ENCODE results near the gene CNST. TPM values are rescaled to one million over a fixed set of nuclear protein-coding genes. Genes with fewer than 3 reads are reported as not detected.
A peak's percentile ranks its signal among the peaks of the same experiment; 100 is the strongest.

CNST gene
- total RNA-seq = 10 to 100 TPM in 3 of 6 donors, 1 to 10 TPM in 3; 7.1 to 12.9 (median 10.6) TPM
- 1 to 10 TPM; 3.6 to 7.3 TPM for polyA plus RNA-seq

GRCh38 chr1:246566128-246566812 lies at the start of gene CNST, which contains the start of gene TFB2M:
TSS of gene CNST (plus strand) at chr1:246566456. CDS start at chr1:246591563, 25,107 bp downstream.
TSS of gene TFB2M (minus strand) at chr1:246566261. CDS start at chr1:246566138, 123 bp downstream.
- intact Hi-C loops (cut with DNase I) = no loop called here
- ATAC-seq (peak; percentile 97 to 99 (median 97)), FAIRE-seq (peak; percentile 79)

GRCh38 chr1:246517391-246517790 lies 48.9 kb upstream of the CNST start:
- Histone ChIP-seq H3K36me3 (no peaks in the 10 kb centered on the region), H3K4me1 (no peaks in the 10 kb centered on the region), H3K27ac (no peak overlapping the region), H3K9me3 (no peaks in the 10 kb centered on the region), H3K27me3 (no peaks in the 10 kb centered on the region), H3K4me3 (no peak overlapping the region)
- no peak for DNase-seq
- 72 to 74% methylated on average over 7 of the region's 7 CpGs for WGBS, 2 donors
- ATAC-seq = no peak
- intact Hi-C loops (cut with DNase I) = no loop called here
- TF ChIP-seq CTCF (IDR thresholded peaks at IDR 0.05) = no peak
- FAIRE-seq = no peak

More at GRCh38 chr1:246566128-246566812, at the start of gene CNST, which contains the start of gene TFB2M:
- Histone ChIP-seq H3K27me3 (no peaks in the 10 kb centered on the region), H3K4me1 (peaks cover 0 to 22% (median 7%) of the 10 kb centered on the region in 3 donors), H3K4me3 (peak within 1 kb of the TSS; percentile 60 to 95 (median 88)), H3K36me3 (no peaks in the 10 kb centered on the region), H3K27ac (peak within 1 kb of the TSS; percentile 82 to 92 (median 89)), H3K9me3 (no peaks in the 10 kb centered on the region)
- peak; percentile 93 to 98 (median 98) for DNase-seq
- WGBS, 2 donors = 0% methylated on average over 44 to 62 of the region's 62 CpGs
- no peak for TF ChIP-seq CTCF (IDR thresholded peaks at IDR 0.05)

- H3K4me1 ChIP-seq = no peaks in the 10 kb centered on the region
- H3K9me3 ChIP-seq = no peaks in the 10 kb centered on the region
- no peaks in the 10 kb centered on the region for H3K36me3 ChIP-seq
- no peak overlapping the region for H3K27ac ChIP-seq
- no peak for TF ChIP-seq CTCF (IDR thresholded peaks at IDR 0.05)
- FAIRE-seq (no peak), DNase-seq (peak in 1 of 6 donors; percentile 53), ATAC-seq (no peak)
- no peak overlapping the region for H3K4me3 ChIP-seq
- no peaks in the 10 kb centered on the region for H3K27me3 ChIP-seq
- intact Hi-C loops (cut with DNase I) = no loop called here
- 78 to 80% methylated on average over 17 of the region's 17 CpGs for WGBS, 2 donors
These were observed 47.6 kb upstream of the CNST start for GRCh38 chr1:246518456-246519205.

GRCh38 chr1:246519514-246519913 lies 46.7 kb upstream of the CNST start:
- H3K36me3 ChIP-seq = no peaks in the 10 kb centered on the region
- no peak overlapping the region for H3K4me3 ChIP-seq
- H3K9me3 ChIP-seq = no peaks in the 10 kb centered on the region
- intact Hi-C loops (cut with DNase I) = no loop called here
- DNase-seq (peak in 1 of 6 donors; percentile 53), ATAC-seq (no peak), FAIRE-seq (no peak)
- TF ChIP-seq CTCF (IDR thresholded peaks at IDR 0.05) = no peak
- no peak overlapping the region for H3K27ac ChIP-seq
- no peaks in the 10 kb centered on the region for H3K4me1 ChIP-seq
- 96 to 100% methylated on average over 1 of the region's 1 CpG for WGBS, 2 donors
- H3K27me3 ChIP-seq = no peaks in the 10 kb centered on the region

All from pancreas (tissue), 10 donors.